Esophagus squamous epithelium (tissue), 5 donors: ENCODE results near the gene MANSC1. TPM values are rescaled to one million over a fixed set of nuclear protein-coding genes. Genes with fewer than 3 reads are reported as not detected.
"Not testable (repeated sequence)": the region's sequence is repeated elsewhere in the genome, so short reads cannot be mapped to it uniquely, and the experiment has no call there.

Experiments used
- DNase-seq: peaks from one replicate; lab custom pipeline; 2025; lab: John Stamatoyannopoulos, UW
- H3K27ac ChIP-seq, 4 donors: fragments of 200-600 bp; sonication (generic); one replicate each; pipeline ENCODE4 v1.5.1; 2016 to 2019; ENCODE audit warnings: mild to moderate bottlenecking in 1 of 4
- H3K27me3 ChIP-seq, 4 donors: fragments of 200-600 bp; sonication (generic); 1 replicate in 3 of 4; 2 replicates in 1 of 4; pipeline versions ENCODE4 v1.5.1 to v1.6.0; 2017 to 2021; ENCODE audit warnings: antibody characterized with exemption in 1 of 4
- H3K36me3 ChIP-seq, 3 donors: fragments of 200-600 bp; sonication (generic); one replicate each; pipeline ENCODE4 v1.5.1; 2016 to 2019
- H3K4me1 ChIP-seq, 3 donors: fragments of 200-600 bp; sonication (generic); one replicate each; pipeline ENCODE4 v1.5.1; 2017 to 2019
- H3K4me3 ChIP-seq, 4 donors: fragments of 200-600 bp; sonication (generic); 1 replicate in 3 of 4; 2 replicates in 1 of 4; pipeline ENCODE4 v1.5.1; 2016 to 2019; ENCODE audit warnings: mild to moderate bottlenecking in 2 of 4, moderate library complexity in 1 of 4
- H3K9me3 ChIP-seq, 3 donors: fragments of 200-600 bp; sonication (generic); one replicate each; pipeline ENCODE4 v1.5.1; 2016 to 2019
- CTCF ChIP-seq, 6 experiments: fragments of 450-650 bp in 4 of 6; fragments of 200-600 bp in 2 of 6; sonication (generic) in 2 of 6; IDR thresholded peaks; one replicate each; pipeline ENCODE4 v1.5.1; 2016 to 2019; ENCODE audit warnings: antibody characterized with exemption in 6 of 6, mild to moderate bottlenecking in 4 of 6, moderate library complexity in 4 of 6
- POLR2A ChIP-seq, 4 donors: fragments of 450-650 bp; IDR thresholded peaks; one replicate each; pipeline ENCODE4 v1.6.1; 2017; ENCODE audit warnings: antibody characterized with exemption in 4 of 4, mild to moderate bottlenecking in 4 of 4, moderate library complexity in 3 of 4
- WGBS, 2 donors: methylation state at CpG; one replicate each; pipeline ENCODE4 v1.1.5; 2018; 5-methylcytosine and 5-hydroxymethylcytosine counted together
- intact Hi-C: fragments of 100-400 bp; cut with DNase I; formaldehyde crosslinking; loops from one replicate; pipeline ENCODE4 v1.15.0; 2022
- total RNA-seq, 4 donors: library from RNA; depleted of rRNA; stranded (reverse); fragments of >200 nt; gene quantifications; one replicate each; pipeline ENCODE4 v1.1.0, GENCODE V29; 2016
- donor health status: DM: yes; HTN: yes; CAD: no.

Gene MANSC1
- total RNA-seq, 4 donors from 2014 or later = 22.5 to 59.0 (median 47.7) TPM

GRCh38 chr12:12356896-12357718 lies 7.1 kb upstream of the MANSC1 start, which contains the start of gene BORCS5:
BORCS5 (plus strand) TSS chr12:12357078; CDS start chr12:12357452, 374 bp downstream.
- H3K27ac ChIP-seq = peak within 1 kb of the TSS; percentile 93 to 100 (median 100)
- peak within 1 kb of the TSS; percentile 61 to 97 (median 94) for H3K4me3 ChIP-seq
- peaks cover 7 to 35% (median 14%) of the 10 kb centered on the region in 3 donors for H3K4me1 ChIP-seq
- DNase-seq = peak; percentile 87
- 0 to 1% methylated on average over 21 to 22 of the region's 72 CpGs for WGBS, 2 donors
- intact Hi-C loops = no loop called here
- no peaks in the 10 kb centered on the region for H3K9me3 ChIP-seq
- no peaks in the 10 kb centered on the region for H3K27me3 ChIP-seq
- H3K36me3 ChIP-seq = no peaks in the 10 kb centered on the region
- TF ChIP-seq POLR2A (IDR thresholded peaks at IDR 0.05) = peak in 3 of 4 donors; percentile 98 to 100 (median 99)
- peak in 2 of 6 experiments; percentile 8 to 37 for TF ChIP-seq CTCF (IDR thresholded peaks at IDR 0.05)

- TF ChIP-seq CTCF (IDR thresholded peaks at IDR 0.05) = no peak
- no peak for TF ChIP-seq POLR2A (IDR thresholded peaks at IDR 0.05)
- 23 to 27% methylated on average over 5 of the region's 5 CpGs for WGBS, 2 donors
- Histone ChIP-seq H3K27ac (peak overlapping the region; percentile 93 to 100 (median 100)), H3K4me1 (peaks cover 7 to 41% (median 14%) of the 10 kb centered on the region in 3 donors), H3K4me3 (peak overlapping the region; percentile 61 to 97 (median 94)), H3K36me3 (no peaks in the 10 kb centered on the region), H3K9me3 (no peaks in the 10 kb centered on the region), H3K27me3 (no peaks in the 10 kb centered on the region)
- intact Hi-C loops = no loop called here
- no peak for DNase-seq
Observed at GRCh38 chr12:12356467-12356895, 6.4 kb upstream of the MANSC1 start.

DNA sequence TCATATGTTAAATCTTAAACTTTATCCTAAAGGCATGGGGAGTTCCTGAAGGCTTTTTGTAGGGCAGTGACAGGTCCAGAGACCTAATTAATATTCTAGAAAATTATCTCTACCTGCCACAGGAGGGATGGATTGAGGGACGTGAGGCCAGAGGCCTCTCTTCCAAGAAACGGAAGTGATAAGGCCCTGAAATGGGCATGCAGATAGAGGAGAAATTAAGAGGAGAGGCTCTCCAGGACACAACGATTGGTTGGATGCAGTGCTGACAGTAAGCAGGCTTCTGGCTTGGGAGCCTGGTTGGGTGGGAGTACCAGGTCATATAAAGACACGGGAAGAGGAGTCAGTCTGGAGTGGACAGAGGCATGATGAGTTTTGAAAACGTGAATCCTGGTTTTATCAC lies 3.8 kb upstream of the MANSC1 start:
- no peak for DNase-seq
- H3K4me1 ChIP-seq = peaks cover 13 to 51% (median 21%) of the 10 kb centered on the region in 3 donors
- no peak for TF ChIP-seq CTCF (IDR thresholded peaks at IDR 0.05)
- no peak for TF ChIP-seq POLR2A (IDR thresholded peaks at IDR 0.05)
- 75 to 79% methylated on average over 5 of the region's 5 CpGs for WGBS, 2 donors
- intact Hi-C loops = no loop called here
- no peaks in the 10 kb centered on the region for H3K9me3 ChIP-seq
- H3K36me3 ChIP-seq = no peaks in the 10 kb centered on the region
- no peak overlapping the region for H3K27ac ChIP-seq
- H3K27me3 ChIP-seq = no peaks in the 10 kb centered on the region
- H3K4me3 ChIP-seq = no peak overlapping the region

DNA sequence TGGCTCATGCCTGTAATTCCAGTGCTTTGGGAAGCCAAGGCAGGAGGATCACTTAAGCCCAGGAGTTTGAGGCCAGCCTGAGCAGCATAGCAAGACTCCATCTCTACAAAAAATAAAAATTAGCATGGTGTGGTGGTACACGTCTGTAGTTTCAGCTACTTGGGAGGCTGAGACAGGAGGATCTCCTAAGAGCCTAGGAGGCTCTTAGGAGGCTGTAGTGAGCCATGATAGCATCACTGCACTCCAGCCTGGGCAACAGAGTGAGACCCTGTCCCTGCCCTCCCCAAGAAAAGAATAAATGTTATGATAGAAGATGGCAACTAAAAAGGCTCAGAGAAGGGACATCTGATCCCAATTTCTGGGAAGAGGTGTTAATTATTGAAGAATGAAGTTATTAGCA lies 3.2 kb upstream of the MANSC1 start:
- no peak overlapping the region for H3K4me3 ChIP-seq
- no peak overlapping the region for H3K27ac ChIP-seq
- DNase-seq = no peak
- no peaks in the 10 kb centered on the region for H3K36me3 ChIP-seq
- H3K4me1 ChIP-seq = peaks cover 11 to 51% (median 18%) of the 10 kb centered on the region in 3 donors
- H3K9me3 ChIP-seq = no peaks in the 10 kb centered on the region
- 88 to 90% methylated on average over 1 of the region's 1 CpG for WGBS, 2 donors
- TF ChIP-seq CTCF (IDR thresholded peaks at IDR 0.05) (no peak), POLR2A (IDR thresholded peaks at IDR 0.05) (no peak)
- H3K27me3 ChIP-seq = no peaks in the 10 kb centered on the region
- intact Hi-C loops = no loop called here

- H3K36me3 ChIP-seq, H3K27me3 ChIP-seq, DNase-seq, H3K9me3 ChIP-seq, H3K4me3 ChIP-seq, intact Hi-C loops: not testable (repeated sequence)
- H3K4me1 ChIP-seq = peaks cover 7 to 47% (median 15%) of the 10 kb centered on the region in 3 donors
- peak overlapping the region; percentile 73 to 96 (median 92) for H3K27ac ChIP-seq
- 70 to 77% methylated on average over 19 of the region's 19 CpGs for WGBS, 2 donors
Observed at GRCh38 chr12:12351468-12352185, 1.6 kb upstream of the MANSC1 start.
